ENCODE results near the gene NPAS2.

The NPAS2 gene

GRCh38 chr2:100784681-100785080 lies 35.3 kb upstream of the NPAS2 start:
- no peak for DNase-seq
- Mint-ChIP-seq H3K4me1 (ENCODE audit: low read depth in 2 of 2) (peaks cover 0 to 1% of the 10 kb centered on the region in 2 donors), H3K4me3 (no peak overlapping the region), H3K27ac (no peak overlapping the region), H3K9me3 (no peaks in the 10 kb centered on the region), H3K36me3 (ENCODE audit: insufficient read depth) (no peaks in the 10 kb centered on the region), H3K27me3 (peaks cover 13 to 29% of the 10 kb centered on the region in 2 donors)
- no peak for ATAC-seq (replicated peaks)

GRCh38 chr2:100785626-100786296 lies 34.2 kb upstream of the NPAS2 start:
- no peak overlapping the region for H3K4me3 Mint-ChIP-seq
- H3K27ac Mint-ChIP-seq = no peak overlapping the region
- H3K27me3 Mint-ChIP-seq = peaks cover 13 to 18% of the 10 kb centered on the region in 2 donors
- ATAC-seq (replicated peaks) = no peak
- H3K9me3 Mint-ChIP-seq = no peaks in the 10 kb centered on the region
- no peak for DNase-seq
- peaks cover 0 to 1% of the 10 kb centered on the region in 2 donors for H3K4me1 Mint-ChIP-seq (ENCODE audit: low read depth in 2 of 2)
- no peaks in the 10 kb centered on the region for H3K36me3 Mint-ChIP-seq (ENCODE audit: insufficient read depth)

- no peak for DNase-seq
- H3K4me1 Mint-ChIP-seq (ENCODE audit: low read depth in 2 of 2) = peaks cover 0 to 1% of the 10 kb centered on the region in 2 donors
These were observed 33.7 kb upstream of the NPAS2 start for GRCh38 chr2:100786297-100786658.

GRCh38 chr2:100786985-100787384 lies 33.0 kb upstream of the NPAS2 start:
- H3K9me3 Mint-ChIP-seq = no peaks in the 10 kb centered on the region
- DNase-seq (no peak), ATAC-seq (replicated peaks) (no peak)
- H3K27ac Mint-ChIP-seq = no peak overlapping the region
- no peak overlapping the region for H3K4me3 Mint-ChIP-seq
- H3K4me1 Mint-ChIP-seq (ENCODE audit: low read depth in 2 of 2) = no peaks in the 10 kb centered on the region
- H3K36me3 Mint-ChIP-seq (ENCODE audit: insufficient read depth) = no peaks in the 10 kb centered on the region
- H3K27me3 Mint-ChIP-seq = peaks cover 12 to 19% of the 10 kb centered on the region in 2 donors

More at GRCh38 chr2:100786297-100786658, 33.7 kb upstream of the NPAS2 start:
- Mint-ChIP-seq H3K9me3 (no peaks in the 10 kb centered on the region), H3K27ac (no peak overlapping the region), H3K27me3 (peaks cover 14 to 17% of the 10 kb centered on the region in 2 donors), H3K36me3 (ENCODE audit: insufficient read depth) (no peaks in the 10 kb centered on the region), H3K4me3 (no peak overlapping the region)
- ATAC-seq (replicated peaks) = no peak

GRCh38 chr2:100789361-100789760 lies 30.6 kb upstream of the NPAS2 start:
- Mint-ChIP-seq H3K36me3 (ENCODE audit: insufficient read depth) (no peaks in the 10 kb centered on the region), H3K27me3 (peaks cover 15 to 25% of the 10 kb centered on the region in 2 donors), H3K27ac (no peak overlapping the region), H3K4me1 (ENCODE audit: low read depth in 2 of 2) (no peaks in the 10 kb centered on the region), H3K9me3 (no peaks in the 10 kb centered on the region), H3K4me3 (no peak overlapping the region)
- DNase-seq (no peak), ATAC-seq (replicated peaks) (no peak)

- H3K36me3 Mint-ChIP-seq (ENCODE audit: insufficient read depth) = no peaks in the 10 kb centered on the region
These were observed 28.5 kb upstream of the NPAS2 start for GRCh38 chr2:100791294-100791935.

GRCh38 chr2:100791936-100792308 lies 28.0 kb upstream of the NPAS2 start:
- Mint-ChIP-seq H3K36me3 (ENCODE audit: insufficient read depth) (no peaks in the 10 kb centered on the region), H3K9me3 (no peaks in the 10 kb centered on the region), H3K4me3 (no peak overlapping the region), H3K27ac (no peak overlapping the region), H3K4me1 (ENCODE audit: low read depth in 2 of 2) (no peaks in the 10 kb centered on the region), H3K27me3 (peaks cover 29 to 40% of the 10 kb centered on the region in 2 donors)
- DNase-seq = no peak
- no peak for ATAC-seq (replicated peaks)

More at GRCh38 chr2:100791294-100791935, 28.5 kb upstream of the NPAS2 start:
- ATAC-seq (replicated peaks) (no peak), DNase-seq (no peak)
- no peak overlapping the region for H3K4me3 Mint-ChIP-seq
- no peaks in the 10 kb centered on the region for H3K9me3 Mint-ChIP-seq
- no peak overlapping the region for H3K27ac Mint-ChIP-seq
- peaks cover 24 to 35% of the 10 kb centered on the region in 2 donors for H3K27me3 Mint-ChIP-seq
- H3K4me1 Mint-ChIP-seq (ENCODE audit: low read depth in 2 of 2) = no peaks in the 10 kb centered on the region

GRCh38 chr2:100793220-100793619 lies 26.7 kb upstream of the NPAS2 start:
- H3K27me3 Mint-ChIP-seq = peaks cover 33 to 41% of the 10 kb centered on the region in 2 donors
- no peak for ATAC-seq (replicated peaks)
- no peak overlapping the region for H3K4me3 Mint-ChIP-seq
- H3K36me3 Mint-ChIP-seq (ENCODE audit: insufficient read depth) = no peaks in the 10 kb centered on the region
- no peaks in the 10 kb centered on the region for H3K9me3 Mint-ChIP-seq
- no peaks in the 10 kb centered on the region for H3K4me1 Mint-ChIP-seq (ENCODE audit: low read depth in 2 of 2)
- no peak overlapping the region for H3K27ac Mint-ChIP-seq
- no peak for DNase-seq

GRCh38 chr2:100793982-100794381 lies 26.0 kb upstream of the NPAS2 start:
- no peak for DNase-seq
- Mint-ChIP-seq H3K9me3 (no peaks in the 10 kb centered on the region), H3K4me3 (no peak overlapping the region), H3K27ac (no peak overlapping the region), H3K4me1 (ENCODE audit: low read depth in 2 of 2) (no peaks in the 10 kb centered on the region), H3K36me3 (ENCODE audit: insufficient read depth) (no peaks in the 10 kb centered on the region), H3K27me3 (peaks cover 38 to 41% of the 10 kb centered on the region in 2 donors)
- no peak for ATAC-seq (replicated peaks)

GRCh38 chr2:100796499-100797100 lies 23.3 kb upstream of the NPAS2 start:
- H3K4me3 Mint-ChIP-seq = no peak overlapping the region
- H3K27ac Mint-ChIP-seq = no peak overlapping the region
- no peaks in the 10 kb centered on the region for H3K4me1 Mint-ChIP-seq (ENCODE audit: low read depth in 2 of 2)
- DNase-seq (no peak), ATAC-seq (replicated peaks) (no peak)
- no peaks in the 10 kb centered on the region for H3K36me3 Mint-ChIP-seq (ENCODE audit: insufficient read depth)
- peaks cover 36 to 52% of the 10 kb centered on the region in 2 donors for H3K27me3 Mint-ChIP-seq
- no peaks in the 10 kb centered on the region for H3K9me3 Mint-ChIP-seq

- Mint-ChIP-seq H3K9me3 (no peaks in the 10 kb centered on the region), H3K27me3 (peaks cover 21 to 57% of the 10 kb centered on the region in 2 donors), H3K4me3 (no peak overlapping the region), H3K27ac (no peak overlapping the region), H3K4me1 (ENCODE audit: low read depth in 2 of 2) (no peaks in the 10 kb centered on the region), H3K36me3 (ENCODE audit: insufficient read depth) (no peaks in the 10 kb centered on the region)
- ATAC-seq (replicated peaks) = no peak
- DNase-seq = no peak
These were observed 20.3 kb upstream of the NPAS2 start for GRCh38 chr2:100799686-100800085.

- no peak for ATAC-seq (replicated peaks)
- H3K27ac Mint-ChIP-seq = no peak overlapping the region
- no peaks in the 10 kb centered on the region for H3K4me1 Mint-ChIP-seq (ENCODE audit: low read depth in 2 of 2)
- H3K36me3 Mint-ChIP-seq (ENCODE audit: insufficient read depth) = no peaks in the 10 kb centered on the region
- no peaks in the 10 kb centered on the region for H3K9me3 Mint-ChIP-seq
- DNase-seq = no peak
- H3K27me3 Mint-ChIP-seq = peaks cover 13 to 62% of the 10 kb centered on the region in 2 donors
- H3K4me3 Mint-ChIP-seq = no peak overlapping the region
These were observed 19.0 kb upstream of the NPAS2 start for GRCh38 chr2:100800915-100801314.

GRCh38 chr2:100801402-100801801 lies 18.5 kb upstream of the NPAS2 start:
- no peaks in the 10 kb centered on the region for H3K9me3 Mint-ChIP-seq
- ATAC-seq (replicated peaks) (no peak), DNase-seq (no peak)
- no peak overlapping the region for H3K27ac Mint-ChIP-seq
- no peaks in the 10 kb centered on the region for H3K4me1 Mint-ChIP-seq (ENCODE audit: low read depth in 2 of 2)
- peaks cover 16 to 62% of the 10 kb centered on the region in 2 donors for H3K27me3 Mint-ChIP-seq
- no peaks in the 10 kb centered on the region for H3K36me3 Mint-ChIP-seq (ENCODE audit: insufficient read depth)
- no peak overlapping the region for H3K4me3 Mint-ChIP-seq

- H3K4me1 Mint-ChIP-seq (ENCODE audit: low read depth in 2 of 2) = no peaks in the 10 kb centered on the region
- no peak for ATAC-seq (replicated peaks)
These were observed 17.9 kb upstream of the NPAS2 start for GRCh38 chr2:100802066-100802465.

More at GRCh38 chr2:100802066-100802465, 17.9 kb upstream of the NPAS2 start:
- Mint-ChIP-seq H3K9me3 (no peaks in the 10 kb centered on the region), H3K36me3 (ENCODE audit: insufficient read depth) (no peaks in the 10 kb centered on the region), H3K27ac (no peak overlapping the region), H3K27me3 (peaks cover 14 to 63% of the 10 kb centered on the region in 2 donors), H3K4me3 (no peak overlapping the region)
- DNase-seq = no peak

Data from effector memory CD8-positive, alpha-beta T cell (primary cell).